SK-N-SH (cell line): Measurements from ENCODE around the gene MCEMP1. TPM values are rescaled to one million over a fixed set of nuclear protein-coding genes. Genes with fewer than 3 reads are reported as not detected.

ENCODE experiments used
- CTCF ChIA-PET: fragments of 300-600, 350-600 bp; formaldehyde crosslinking; extraction: SDS; loops from one replicate; lab custom pipeline; 2021; lab: Yijun Ruan, JAX
- POLR2A ChIA-PET: fragments of 350-600 bp; sonication (Branson Sonifier 250); formaldehyde crosslinking; extraction: SDS; loops from one replicate; lab custom pipeline; 2020; ENCODE audit warnings: antibody characterized with exemption, inconsistent platforms; lab: Yijun Ruan, JAX
- DNase-seq: peaks from one replicate; pipeline ENCODE4 v3.0.0; 2012
- H2AFZ ChIP-seq: fragments of 200-600 bp; sonication (generic); 2 replicates; pipeline ENCODE4 v1.8.1; 2016; ENCODE audit warnings: antibody characterized with exemption, mild to moderate bottlenecking, low read depth
- H3F3A ChIP-seq: fragments of 200-600 bp; sonication (generic); replicated peaks from 2 replicates; pipeline ENCODE3; 2016; ENCODE audit warnings: antibody characterized with exemption, mild to moderate bottlenecking; ENCODE audit not compliant: insufficient read depth
- H3K27ac ChIP-seq, 2 experiments: fragments of 200-500 bp in 1 of 2; fragments of 200-600 bp in 1 of 2; sonication (Bioruptor generic) in 1 of 2; sonication (generic), shearing (Covaris generic) in 1 of 2; 2 replicates each; pipeline versions ENCODE4 v1.5.1 to v1.6.1; 2014 to 2016; ENCODE audit warnings: low read depth in 2 of 2, inconsistent platforms in 1 of 2, low read length in 1 of 2, mild to moderate bottlenecking in 1 of 2, mixed read lengths in 1 of 2
- H3K27me3 ChIP-seq: fragments of 200-600 bp; sonication (generic), shearing (Covaris generic); 2 replicates; pipeline ENCODE4 v1.6.1; 2016; ENCODE audit warnings: mixed run types; ENCODE audit not compliant: insufficient read depth
- H3K36me3 ChIP-seq, 2 experiments: fragments of 200-500 bp in 1 of 2; fragments of 200-600 bp in 1 of 2; sonication (Bioruptor generic) in 1 of 2; sonication (generic) in 1 of 2; replicated peaks in 1 of 2; 2 replicates each; pipeline versions ENCODE3 to v1.5.1; 2014 to 2016; ENCODE audit warnings: low read length in 1 of 2, mild to moderate bottlenecking in 1 of 2; ENCODE audit not compliant: insufficient read depth in 2 of 2, control insufficient read depth in 1 of 2
- H3K4me1 ChIP-seq, 2 experiments: fragments of 200-500 bp in 1 of 2; fragments of 200-600 bp in 1 of 2; sonication (Bioruptor generic) in 1 of 2; sonication (generic), shearing (Covaris generic) in 1 of 2; 2 replicates each; pipeline versions ENCODE4 v1.5.1 to v1.6.1; 2014 to 2016; ENCODE audit warnings: low read depth in 1 of 2, low read length in 1 of 2, mixed run types in 1 of 2; ENCODE audit not compliant: insufficient read depth in 2 of 2, control insufficient read depth in 1 of 2
- H3K4me2 ChIP-seq: fragments of 200-600 bp; sonication (generic), shearing (Covaris generic); 2 replicates; pipeline ENCODE4 v1.6.1; 2017; ENCODE audit warnings: mixed run types
- H3K4me3 ChIP-seq, 2 experiments: fragments of 200-500 bp in 1 of 2; fragments of 200-600 bp in 1 of 2; sonication (Bioruptor generic) in 1 of 2; sonication (generic), shearing (Covaris generic) in 1 of 2; 2 replicates each; pipeline versions ENCODE4 v1.5.1 to v1.8.1; 2014 to 2016; ENCODE audit warnings: low read depth in 2 of 2, inconsistent platforms in 1 of 2, low read length in 1 of 2, mild to moderate bottlenecking in 1 of 2, mixed read lengths in 1 of 2, moderate library complexity in 1 of 2
- H3K79me2 ChIP-seq: fragments of 200-600 bp; sonication (generic); 2 replicates; pipeline ENCODE4 v1.8.1; 2017; ENCODE audit warnings: mild to moderate bottlenecking; ENCODE audit not compliant: insufficient read depth
- H3K9ac ChIP-seq: fragments of 200-600 bp; sonication (generic); 2 replicates; pipeline ENCODE4 v1.6.1; 2017; ENCODE audit warnings: mixed run types
- H3K9me2 ChIP-seq: fragments of 200-600 bp; sonication (generic); 2 replicates; pipeline ENCODE4 v1.6.1; 2017; ENCODE audit warnings: mixed run types
- H3K9me3 ChIP-seq: fragments of 200-600 bp; sonication (generic); 2 replicates; pipeline ENCODE4 v1.6.1; 2017; ENCODE audit warnings: mixed run types, mild to moderate bottlenecking, moderate library complexity
- H4K20me1 ChIP-seq: fragments of 200-600 bp; sonication (generic); 2 replicates; pipeline ENCODE4 v1.6.1; 2017; ENCODE audit warnings: mild to moderate bottlenecking, mixed run types; ENCODE audit not compliant: insufficient read depth
- CHD2 ChIP-seq: fragments of 150-350 bp; IDR thresholded peaks from 2 replicates; pipeline ENCODE4 v1.6.1; 2018; ENCODE audit warnings: low read length; ENCODE audit not compliant: partially characterized antibody
- EP300 ChIP-seq, 2 experiments: IDR thresholded peaks; 2 replicates each; pipeline versions ENCODE4 v1.4.0 to v1.6.1; 2012; ENCODE audit warnings: borderline replicate concordance in 1 of 2, low read depth in 1 of 2, low read length in 1 of 2
- FOXJ3 ChIP-seq: sonication (generic); formaldehyde crosslinking; IDR thresholded peaks from 2 replicates; pipeline ENCODE4 v1.5.1; 2020; ENCODE audit warnings: mild to moderate bottlenecking, missing genetic modification reagents
- GABPA ChIP-seq: IDR thresholded peaks from 2 replicates; pipeline ENCODE4 v1.4.0; 2012; ENCODE audit warnings: low read depth, mild to moderate bottlenecking
- GATA2 ChIP-seq: sonication (generic); formaldehyde crosslinking; IDR thresholded peaks from 2 replicates; pipeline ENCODE4 v1.5.0; 2020; ENCODE audit warnings: mild to moderate bottlenecking, missing genetic modification reagents
- NRF1 ChIP-seq: IDR thresholded peaks from 2 replicates; pipeline ENCODE4 v1.6.1; 2012; ENCODE audit warnings: low read depth, mild to moderate bottlenecking, low read length
- POLR2AphosphoS5 ChIP-seq: IDR thresholded peaks from 2 replicates; pipeline ENCODE4 v1.6.1; 2012; ENCODE audit warnings: low read depth, low read length
- SIN3A ChIP-seq: IDR thresholded peaks from 2 replicates; pipeline ENCODE4 v1.6.1; 2012; ENCODE audit warnings: low read depth, mild to moderate bottlenecking, low read length, moderate library complexity, borderline replicate concordance
- TAF1 ChIP-seq: IDR thresholded peaks from 2 replicates; pipeline ENCODE4 v1.6.1; 2012; ENCODE audit warnings: low read depth, mild to moderate bottlenecking, low read length, moderate library complexity, borderline replicate concordance
- TEAD4 ChIP-seq: IDR thresholded peaks from 2 replicates; pipeline ENCODE4 v1.4.0; 2012; ENCODE audit warnings: mild to moderate bottlenecking, borderline replicate concordance; ENCODE audit not compliant: insufficient read depth
- YY1 ChIP-seq: IDR thresholded peaks from 2 replicates; pipeline ENCODE4 v1.4.0; 2012; ENCODE audit warnings: low read depth, mild to moderate bottlenecking
- WGBS: methylation state at CpG from one replicate; pipeline ENCODE4 v1.1.6; 2017; ENCODE audit warnings: low lambda C conversion rate; 5-methylcytosine and 5-hydroxymethylcytosine counted together
- polyA plus RNA-seq, 3 experiments: library from polyadenylated mRNA; depleted of rRNA; stranded (reverse); fragments of >200 nt; gene quantifications; 2 replicates each; pipeline ENCODE4 v1.2.3, GENCODE V29; 2012
- TF ChIP-seq, protein P1 (sequence below): fragments of 200-600 bp; sonication (generic); IDR thresholded peaks from 2 replicates; pipeline ENCODE4 v1.6.1; 2017; ENCODE audit warnings: antibody characterized with exemption, mild to moderate bottlenecking, moderate library complexity
- TF ChIP-seq, protein P2 (sequence below): IDR thresholded peaks from 2 replicates; pipeline ENCODE4 v1.4.0; 2012; ENCODE audit warnings: low read depth, borderline replicate concordance
- TF ChIP-seq, protein P3 (sequence below): IDR thresholded peaks from 2 replicates; pipeline ENCODE4 v1.4.0; 2012; ENCODE audit warnings: low read depth

MCEMP1 gene
- polyA plus RNA-seq, 1 of the 3 experiments (the other 2 are of a cell fraction): not detected

DNA sequence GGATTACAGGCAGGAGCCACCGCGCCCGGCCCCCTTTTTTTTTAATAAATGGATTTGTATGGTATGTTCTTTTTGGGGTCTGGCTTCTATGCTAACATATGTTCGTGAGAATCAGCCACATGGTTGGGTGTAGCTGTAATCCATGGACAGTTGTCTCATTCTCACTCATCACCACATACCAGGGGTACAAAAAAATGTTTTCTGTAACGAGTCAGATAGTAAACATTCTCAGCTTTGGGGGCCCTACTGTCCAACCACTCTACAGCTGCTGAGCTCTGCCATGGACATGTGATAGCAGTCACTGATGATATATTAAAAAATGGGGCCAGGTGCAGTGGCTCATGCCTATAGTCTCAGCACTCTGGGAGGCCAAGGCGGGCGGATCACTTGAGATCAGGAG lies 13.2 kb upstream of the MCEMP1 start:
- Histone ChIP-seq H3K4me3 (no peak overlapping the region), H3K4me1 (no peaks in the 10 kb centered on the region), H3F3A (no peaks in the 10 kb centered on the region), H3K4me2 (no peak overlapping the region), H3K79me2 (no peaks in the 10 kb centered on the region), H2AFZ (no peak overlapping the region), H3K27ac (no peak overlapping the region), H4K20me1 (no peaks in the 10 kb centered on the region), H3K9me2 (no peaks in the 10 kb centered on the region), H3K36me3 (no peaks in the 10 kb centered on the region), H3K9me3 (no peaks in the 10 kb centered on the region), H3K27me3 (peaks cover 68% of the 10 kb centered on the region), H3K9ac (no peak overlapping the region)
- TF ChIP-seq FOXJ3 (CRISPR knock-in tag): no peak
- no peak for TF ChIP-seq YY1
- TF ChIP-seq, protein P1, sequence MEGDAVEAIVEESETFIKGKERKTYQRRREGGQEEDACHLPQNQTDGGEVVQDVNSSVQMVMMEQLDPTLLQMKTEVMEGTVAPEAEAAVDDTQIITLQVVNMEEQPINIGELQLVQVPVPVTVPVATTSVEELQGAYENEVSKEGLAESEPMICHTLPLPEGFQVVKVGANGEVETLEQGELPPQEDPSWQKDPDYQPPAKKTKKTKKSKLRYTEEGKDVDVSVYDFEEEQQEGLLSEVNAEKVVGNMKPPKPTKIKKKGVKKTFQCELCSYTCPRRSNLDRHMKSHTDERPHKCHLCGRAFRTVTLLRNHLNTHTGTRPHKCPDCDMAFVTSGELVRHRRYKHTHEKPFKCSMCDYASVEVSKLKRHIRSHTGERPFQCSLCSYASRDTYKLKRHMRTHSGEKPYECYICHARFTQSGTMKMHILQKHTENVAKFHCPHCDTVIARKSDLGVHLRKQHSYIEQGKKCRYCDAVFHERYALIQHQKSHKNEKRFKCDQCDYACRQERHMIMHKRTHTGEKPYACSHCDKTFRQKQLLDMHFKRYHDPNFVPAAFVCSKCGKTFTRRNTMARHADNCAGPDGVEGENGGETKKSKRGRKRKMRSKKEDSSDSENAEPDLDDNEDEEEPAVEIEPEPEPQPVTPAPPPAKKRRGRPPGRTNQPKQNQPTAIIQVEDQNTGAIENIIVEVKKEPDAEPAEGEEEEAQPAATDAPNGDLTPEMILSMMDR: no peak
- TF ChIP-seq CHD2: no peak
- TF ChIP-seq SIN3A: no peak
- ChIA-PET CTCF (interaction anchor here (1.6 to 4.2 kb wide), 3 partner anchors 17 to 135 kb away, joined by 4 to 14 read pairs (median 9); partner anchors contain the start of gene TRAPPC5), POLR2A (interaction anchor here (0.6 kb wide), 1 partner anchor 163 kb away, joined by 4 read pairs; no protein-coding TSS in a partner anchor)
- 30% methylated on average over 7 of the region's 7 CpGs for WGBS
- DNase-seq: no peak

DNA sequence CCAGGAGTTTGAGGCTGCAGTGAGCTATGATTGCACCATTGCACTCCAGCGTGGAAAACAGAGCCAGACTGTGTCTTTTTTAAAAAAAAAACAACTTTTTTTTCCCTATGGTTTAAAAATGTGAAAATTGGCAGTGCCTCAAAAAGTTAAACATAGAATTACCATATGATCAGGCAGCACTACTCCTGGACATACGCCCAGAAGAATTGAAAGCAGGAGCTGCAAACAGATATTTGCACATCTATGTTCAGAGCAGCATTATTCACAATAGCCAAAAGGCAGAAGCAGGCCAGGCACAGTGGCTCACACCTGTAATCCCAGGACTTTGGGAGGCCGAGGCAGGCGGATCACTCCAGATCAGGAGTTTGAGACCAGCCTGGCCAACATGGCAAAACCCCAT lies 11.8 kb upstream of the MCEMP1 start:
- Histone ChIP-seq H3K4me3 (no peak overlapping the region), H3K9me2 (no peaks in the 10 kb centered on the region), H2AFZ (no peak overlapping the region), H3K27me3 (peaks cover 79% of the 10 kb centered on the region), H3K9ac (no peak overlapping the region), H3K4me2 (no peak overlapping the region), H3K9me3 (no peaks in the 10 kb centered on the region), H3K79me2 (no peaks in the 10 kb centered on the region), H3K27ac (no peak overlapping the region), H3F3A (no peaks in the 10 kb centered on the region), H4K20me1 (no peaks in the 10 kb centered on the region), H3K4me1 (no peaks in the 10 kb centered on the region), H3K36me3 (no peaks in the 10 kb centered on the region)
- POLR2A ChIA-PET: no interaction called here
- TF ChIP-seq POLR2AphosphoS5 (no peak), TEAD4 (no peak), EP300 (IDR thresholded peaks at IDR 0.05; ENCODE audit: borderline replicate concordance in 1 of 2, low read depth in 1 of 2, low read length in 1 of 2) (no peak), GATA2 (CRISPR knock-in tag) (no peak), TAF1 (no peak), GABPA (no peak), CHD2 (no peak), NRF1 (no peak), YY1 (no peak)
- TF ChIP-seq, protein P2, sequence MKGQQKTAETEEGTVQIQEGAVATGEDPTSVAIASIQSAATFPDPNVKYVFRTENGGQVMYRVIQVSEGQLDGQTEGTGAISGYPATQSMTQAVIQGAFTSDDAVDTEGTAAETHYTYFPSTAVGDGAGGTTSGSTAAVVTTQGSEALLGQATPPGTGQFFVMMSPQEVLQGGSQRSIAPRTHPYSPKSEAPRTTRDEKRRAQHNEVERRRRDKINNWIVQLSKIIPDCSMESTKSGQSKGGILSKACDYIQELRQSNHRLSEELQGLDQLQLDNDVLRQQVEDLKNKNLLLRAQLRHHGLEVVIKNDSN: no peak
- TF ChIP-seq, protein P3, sequence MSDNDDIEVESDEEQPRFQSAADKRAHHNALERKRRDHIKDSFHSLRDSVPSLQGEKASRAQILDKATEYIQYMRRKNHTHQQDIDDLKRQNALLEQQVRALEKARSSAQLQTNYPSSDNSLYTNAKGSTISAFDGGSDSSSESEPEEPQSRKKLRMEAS: no peak
- CTCF ChIA-PET: interaction anchor here (0.9 to 4.2 kb wide), 3 partner anchors 16 to 135 kb away, joined by 3 to 14 read pairs (median 10); partner anchors contain the start of gene TRAPPC5
- WGBS: 8% methylated on average over 4 of the region's 4 CpGs
- no peak for DNase-seq
